Skeletal muscle tissue (tissue), 4 donors: ENCODE measurements around the gene CCDC85B. TPM values are rescaled to one million over a fixed set of nuclear protein-coding genes. Genes with fewer than 3 reads are reported as not detected.
A peak's percentile ranks its signal among the peaks of the same experiment; 100 is the strongest.

Source experiments
- H3K27ac ChIP-seq: one replicate; pipeline ENCODE4 v1.7.0; 2013; ENCODE audit warnings: mild to moderate bottlenecking, low read depth, low read length, inconsistent platforms
- H3K27me3 ChIP-seq, 3 donors: one replicate each; pipeline ENCODE4 v1.7.0; 2013; ENCODE audit warnings: low read length in 3 of 3; ENCODE audit not compliant: control insufficient read depth in 3 of 3, insufficient read depth in 3 of 3
- H3K36me3 ChIP-seq, 3 donors: one replicate each; pipeline ENCODE4 v1.7.0; 2013; ENCODE audit warnings: low read length in 3 of 3; ENCODE audit not compliant: control insufficient read depth in 3 of 3, insufficient read depth in 3 of 3
- H3K4me1 ChIP-seq, 3 donors: one replicate each; pipeline ENCODE4 v1.7.0; 2013; ENCODE audit warnings: low read length in 3 of 3, mild to moderate bottlenecking in 3 of 3; ENCODE audit not compliant: control insufficient read depth in 3 of 3, insufficient read depth in 3 of 3
- H3K4me3 ChIP-seq, 3 donors: one replicate each; pipeline ENCODE4 v1.7.0; 2013; ENCODE audit warnings: low read length in 3 of 3
- H3K9ac ChIP-seq, 3 donors: one replicate each; pipeline ENCODE4 v1.7.0; 2013; ENCODE audit warnings: low read length in 3 of 3, mild to moderate bottlenecking in 3 of 3, moderate library complexity in 2 of 3, low read depth in 1 of 3
- H3K9me3 ChIP-seq, 3 donors: one replicate each; pipeline ENCODE4 v1.7.0; 2013; ENCODE audit warnings: low read length in 3 of 3; ENCODE audit not compliant: control insufficient read depth in 3 of 3
- total RNA-seq: library from RNA; depleted of rRNA; stranded (reverse); fragments of >200 nt; gene quantifications from one replicate; pipeline ENCODE4 v1.2.3, GENCODE V29; 2014
- donor health status: Osteomylitis.

CCDC85B gene
- total RNA-seq, 1 donor from 2014 or later, result 12.0 TPM

- Histone ChIP-seq H3K36me3 (peaks cover 46 to 54% (median 50%) of the 10 kb centered on the region in 3 donors), H3K9ac (no peak overlapping the region), H3K4me3 (no peak overlapping the region), H3K27me3 (no peaks in the 10 kb centered on the region), H3K27ac (no peak overlapping the region), H3K9me3 (peaks cover 0 to 5% (median 0%) of the 10 kb centered on the region in 3 donors), H3K4me1 (peaks cover 8 to 15% (median 13%) of the 10 kb centered on the region in 3 donors)
Observed at GRCh38 chr11:65851083-65851579, 39.3 kb upstream of the CCDC85B start.

DNA sequence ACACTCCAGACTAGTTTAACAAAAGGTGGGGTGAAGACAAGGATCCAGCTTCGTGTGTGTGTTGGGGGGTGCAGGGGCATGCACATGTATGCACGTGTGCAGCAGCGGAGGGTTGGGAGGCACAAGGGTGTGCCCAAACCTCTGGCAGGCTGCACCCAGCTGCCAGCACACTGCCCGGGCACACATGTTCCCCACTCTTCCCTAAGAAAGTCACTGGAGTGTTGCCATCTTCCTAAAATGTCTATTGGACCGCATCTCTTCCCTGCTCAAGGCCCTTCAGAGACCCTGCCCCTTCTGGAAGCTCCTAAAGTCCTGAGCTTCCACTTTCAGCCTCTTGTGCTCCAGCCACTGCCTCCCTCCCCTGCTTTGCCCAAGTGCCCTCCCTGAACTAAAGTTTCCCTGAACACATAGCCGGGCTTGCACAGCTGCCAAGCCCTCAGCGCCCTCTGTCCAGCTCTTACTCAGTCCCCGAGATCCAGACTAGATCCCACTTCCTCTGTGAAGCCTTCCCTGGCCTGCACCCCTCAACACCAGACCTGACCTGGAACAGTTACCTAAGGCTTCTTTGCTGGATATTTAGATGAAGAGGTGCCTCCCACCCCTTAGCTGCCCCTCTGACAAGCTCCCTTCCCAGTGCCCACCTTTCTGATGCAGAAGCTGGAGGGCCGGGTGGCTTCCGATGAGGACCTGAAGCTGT lies 38.5 kb upstream of the CCDC85B start:
- Histone ChIP-seq H3K36me3 (peaks cover 47 to 55% (median 52%) of the 10 kb centered on the region in 3 donors), H3K9me3 (peaks cover 0 to 5% (median 0%) of the 10 kb centered on the region in 3 donors), H3K4me3 (no peak overlapping the region), H3K27me3 (no peaks in the 10 kb centered on the region), H3K9ac (no peak overlapping the region), H3K4me1 (peaks cover 16 to 24% (median 21%) of the 10 kb centered on the region in 3 donors), H3K27ac (no peak overlapping the region)

DNA sequence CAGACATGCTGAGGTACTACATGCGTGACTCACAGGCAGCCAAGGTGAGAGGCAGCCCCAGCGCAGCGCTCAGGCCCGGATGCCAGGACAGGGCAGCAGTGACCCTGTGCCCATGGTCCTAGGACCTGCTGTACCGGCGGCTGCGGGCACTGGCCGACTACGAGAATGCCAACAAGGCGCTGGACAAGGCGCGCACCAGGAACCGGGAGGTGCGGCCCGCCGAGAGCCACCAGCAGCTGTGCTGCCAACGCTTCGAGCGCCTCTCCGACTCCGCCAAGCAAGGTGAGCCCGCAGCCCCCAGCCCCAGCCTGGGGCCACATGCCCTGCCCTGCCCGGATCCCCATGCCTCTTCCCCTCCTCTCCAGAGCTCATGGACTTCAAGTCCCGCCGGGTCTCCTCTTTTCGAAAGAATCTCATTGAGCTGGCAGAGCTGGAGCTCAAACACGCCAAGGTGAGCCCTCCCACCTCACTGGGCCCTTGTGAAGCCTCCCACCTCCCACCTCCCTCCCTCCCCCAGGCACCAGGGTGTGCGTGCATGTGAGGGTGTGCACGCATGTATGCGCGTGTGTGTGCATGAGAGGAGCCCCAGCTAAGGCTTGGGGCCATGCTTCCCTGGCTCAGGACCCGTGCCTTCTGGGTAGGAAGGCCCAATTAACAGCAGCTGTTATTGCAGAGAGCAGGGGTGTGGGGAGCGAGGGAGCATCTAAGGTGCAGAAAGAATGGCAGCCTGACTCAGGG lies 37.8 kb upstream of the CCDC85B start:
- Histone ChIP-seq H3K9ac (no peak overlapping the region), H3K4me1 (peaks cover 17 to 29% (median 24%) of the 10 kb centered on the region in 3 donors), H3K27ac (no peak overlapping the region), H3K9me3 (peaks cover 0 to 5% (median 0%) of the 10 kb centered on the region in 3 donors), H3K27me3 (no peaks in the 10 kb centered on the region), H3K36me3 (peaks cover 47 to 55% (median 52%) of the 10 kb centered on the region in 3 donors), H3K4me3 (no peak overlapping the region)

DNA sequence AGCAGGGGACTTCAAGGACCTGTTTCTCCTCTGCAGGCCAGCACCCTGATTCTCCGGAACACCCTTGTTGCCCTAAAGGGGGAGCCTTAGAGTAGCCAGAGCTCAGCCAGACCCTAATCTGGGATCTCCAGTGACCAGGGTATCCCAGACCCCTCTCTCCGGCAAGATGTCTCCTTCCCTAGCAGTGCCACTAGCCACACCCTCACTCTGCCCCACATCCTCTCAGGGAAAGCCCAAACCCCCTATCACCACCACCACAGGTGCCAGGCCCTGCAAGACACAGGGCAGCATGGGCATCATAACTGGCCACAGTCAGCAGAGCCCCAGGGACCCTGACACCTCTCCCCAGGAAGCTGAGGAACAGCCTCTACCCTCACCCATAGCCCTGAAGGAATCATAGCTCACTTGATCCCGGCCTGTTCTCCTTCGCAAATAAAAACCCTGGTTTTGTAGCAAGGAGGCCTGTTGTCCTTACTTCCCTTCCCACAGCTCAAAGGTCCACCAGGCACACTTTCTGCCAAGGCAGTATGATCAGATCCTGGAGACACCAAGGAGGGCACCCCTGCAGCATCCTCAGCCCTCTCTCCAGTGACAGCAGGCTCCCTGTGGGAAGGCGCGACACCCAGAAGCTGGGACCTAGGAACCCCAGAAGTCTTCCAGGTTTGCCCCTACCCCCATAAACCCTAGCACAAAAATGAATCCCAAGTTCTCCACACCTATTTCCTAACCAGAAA lies 37.1 kb upstream of the CCDC85B start:
- H3K27ac ChIP-seq, result no peak overlapping the region
- H3K9ac ChIP-seq, result no peak overlapping the region
- peaks cover 47 to 55% (median 52%) of the 10 kb centered on the region in 3 donors for H3K36me3 ChIP-seq
- H3K9me3 ChIP-seq, result peaks cover 0 to 5% (median 0%) of the 10 kb centered on the region in 3 donors
- peaks cover 17 to 29% (median 24%) of the 10 kb centered on the region in 3 donors for H3K4me1 ChIP-seq
- H3K4me3 ChIP-seq, result no peak overlapping the region
- no peaks in the 10 kb centered on the region for H3K27me3 ChIP-seq

DNA sequence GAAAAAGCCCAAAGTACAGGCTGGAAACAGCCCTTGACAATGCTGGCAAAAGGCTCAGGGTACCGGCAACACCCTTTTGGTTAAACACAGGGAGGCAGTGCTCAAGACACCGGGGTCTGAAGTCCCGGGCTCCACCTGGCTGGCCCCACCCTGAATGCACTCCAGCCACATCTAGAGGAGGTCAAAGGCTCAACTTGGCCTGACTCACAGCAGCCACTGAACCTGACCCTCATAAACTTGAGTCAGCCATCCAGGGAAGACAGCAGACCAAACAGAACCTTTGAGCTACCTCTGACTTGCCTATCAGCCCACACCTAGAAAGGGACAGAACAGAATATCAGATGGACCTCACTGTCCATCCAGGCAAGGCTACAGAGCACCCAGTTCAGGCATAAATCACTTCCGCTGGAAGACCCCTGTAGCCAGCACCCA lies 36.3 kb upstream of the CCDC85B start:
- H3K36me3 ChIP-seq, result peaks cover 47 to 55% (median 52%) of the 10 kb centered on the region in 3 donors
- H3K27me3 ChIP-seq, result no peaks in the 10 kb centered on the region
- peaks cover 0 to 5% (median 0%) of the 10 kb centered on the region in 3 donors for H3K9me3 ChIP-seq
- no peak overlapping the region for H3K9ac ChIP-seq
- peaks cover 21 to 32% (median 32%) of the 10 kb centered on the region in 3 donors for H3K4me1 ChIP-seq
- H3K4me3 ChIP-seq, result no peak overlapping the region
- H3K27ac ChIP-seq, result no peak overlapping the region

- Histone ChIP-seq H3K9ac (peak overlapping the region in 1 of 3 donors; percentile 25), H3K27ac (no peak overlapping the region), H3K36me3 (peaks cover 47 to 55% (median 52%) of the 10 kb centered on the region in 3 donors), H3K4me1 (peaks cover 27 to 41% (median 37%) of the 10 kb centered on the region in 3 donors), H3K4me3 (no peak overlapping the region), H3K9me3 (peaks cover 0 to 5% (median 0%) of the 10 kb centered on the region in 3 donors), H3K27me3 (no peaks in the 10 kb centered on the region)
Observed at GRCh38 chr11:65854852-65855837, 35.3 kb upstream of the CCDC85B start.

GRCh38 chr11:65855927-65856363 lies 34.5 kb upstream of the CCDC85B start:
- H3K27me3 ChIP-seq, result no peaks in the 10 kb centered on the region
- H3K4me3 ChIP-seq, result peak overlapping the region; percentile 41 to 95 (median 93)
- H3K4me1 ChIP-seq, result peaks cover 29 to 44% (median 40%) of the 10 kb centered on the region in 3 donors
- H3K36me3 ChIP-seq, result peaks cover 46 to 52% (median 50%) of the 10 kb centered on the region in 3 donors
- peak overlapping the region; percentile 82 to 91 (median 84) for H3K9ac ChIP-seq
- peaks cover 0 to 5% (median 0%) of the 10 kb centered on the region in 3 donors for H3K9me3 ChIP-seq
- H3K27ac ChIP-seq, result no peak overlapping the region

DNA sequence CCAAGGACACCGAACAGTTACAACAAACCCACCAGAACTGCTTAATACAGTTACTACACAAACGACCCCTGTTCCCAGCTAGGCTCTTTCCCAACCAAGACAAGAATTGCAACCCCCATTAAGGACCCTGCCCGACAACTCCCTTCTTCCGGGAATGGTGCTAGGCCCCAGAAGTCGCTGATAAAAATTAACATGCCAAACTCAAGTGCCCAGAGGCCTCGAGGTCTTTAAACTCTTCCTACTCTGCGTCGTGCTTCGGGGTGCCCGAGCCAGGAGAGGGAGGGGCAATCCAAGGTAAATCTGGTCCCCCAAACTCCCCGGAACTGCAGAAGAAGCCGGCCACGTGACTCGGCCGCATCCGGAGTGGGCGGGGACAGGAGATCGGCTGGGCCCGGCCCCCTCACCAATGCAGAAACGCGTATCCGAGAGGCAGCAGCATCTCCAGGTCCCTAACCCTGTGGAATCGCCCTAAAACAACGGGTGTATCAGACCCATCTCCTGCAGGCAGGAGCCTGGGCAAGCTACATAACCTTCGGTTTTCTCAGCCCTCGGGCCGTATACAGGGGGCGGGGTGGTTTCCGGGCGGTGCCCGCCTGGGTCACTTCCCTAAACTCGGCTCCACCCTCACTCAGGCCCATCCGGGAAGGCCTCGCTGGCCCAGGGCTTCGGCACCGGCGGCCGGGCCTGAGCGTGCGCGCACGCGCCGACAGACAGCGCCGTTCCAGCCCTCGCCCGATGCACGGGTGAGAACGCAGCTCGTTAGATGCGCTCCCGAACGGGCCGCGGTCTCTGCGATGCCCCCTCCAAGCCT lies 33.6 kb upstream of the CCDC85B start:
- Histone ChIP-seq H3K36me3 (peaks cover 43 to 46% (median 46%) of the 10 kb centered on the region in 3 donors), H3K27me3 (no peaks in the 10 kb centered on the region), H3K9ac (peak overlapping the region; percentile 82 to 91 (median 84)), H3K4me3 (peak overlapping the region; percentile 91 to 95 (median 93)), H3K9me3 (no peaks in the 10 kb centered on the region), H3K27ac (peak overlapping the region; percentile 95), H3K4me1 (peaks cover 39 to 54% (median 50%) of the 10 kb centered on the region in 3 donors)
